Dedifferentiated amniotic fluid mesenchymal stem cell (primary cell): ENCODE data around the gene ITPRID1.

ENCODE experiments used
- DNase-seq: peaks from one replicate; pipeline ENCODE4 v3.0.0-alpha.2; 2016; ENCODE audit errors: extremely low spot score

Gene ITPRID1

GRCh38 chr7:31695859-31696614 lies 182.1 kb downstream of the ITPRID1 start:
- no peak for DNase-seq

DNA sequence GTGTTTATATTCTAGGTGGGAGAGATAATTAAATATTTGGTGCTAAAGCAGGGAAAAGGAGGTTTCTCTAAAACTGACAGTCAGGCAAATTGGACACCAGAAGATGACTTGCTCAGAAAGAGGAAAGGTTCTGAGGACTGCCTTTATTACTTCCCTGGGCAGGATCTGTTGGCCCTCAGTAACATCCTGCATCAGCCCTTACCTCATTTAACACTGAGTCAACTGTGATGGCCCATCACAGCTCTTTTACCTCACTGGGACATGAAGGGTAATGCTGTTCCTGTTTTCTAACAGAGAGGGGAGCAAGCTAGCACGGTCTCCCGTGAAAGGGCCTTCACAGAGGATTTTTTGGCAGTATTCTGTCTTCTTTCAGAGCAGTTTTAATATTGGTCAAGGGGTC lies 185.2 kb downstream of the ITPRID1 start:
- DNase-seq, result no peak

- no peak for DNase-seq
These were observed 188.5 kb downstream of the ITPRID1 start for GRCh38 chr7:31702354-31702753.

- DNase-seq, result no peak
These were observed 191.5 kb downstream of the ITPRID1 start for GRCh38 chr7:31705377-31705776.

DNA sequence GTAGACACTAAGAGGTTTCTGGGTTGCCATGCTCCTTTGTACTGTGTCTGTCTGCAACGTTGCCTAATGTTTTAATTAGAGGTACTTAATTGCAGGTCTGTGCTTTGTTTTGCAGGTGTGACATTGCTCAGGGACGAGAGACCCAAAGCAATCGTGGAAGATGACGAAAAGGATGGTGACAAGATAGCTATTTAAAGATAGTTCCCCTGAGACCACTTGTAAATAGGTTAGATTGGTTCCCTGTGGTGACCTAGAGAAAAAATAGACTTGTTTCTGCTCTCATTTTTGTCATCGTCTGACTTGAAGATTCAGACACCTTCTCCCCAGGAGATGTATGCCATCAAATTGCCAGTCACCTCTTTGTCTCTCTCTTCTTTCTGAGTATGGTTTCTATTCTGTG lies 193.2 kb downstream of the ITPRID1 start:
- no peak for DNase-seq
